Renal cortex interstitium (tissue), 15 donors: ENCODE results near the gene ACTL7A. TPM values are rescaled to one million over a fixed set of nuclear protein-coding genes. Genes with fewer than 3 reads are reported as not detected.
"Not testable (repeated sequence)": the region's sequence is repeated elsewhere in the genome, so short reads cannot be mapped to it uniquely, and the experiment has no call there.

Experiments used
- DNase-seq, 11 donors: peaks; one replicate each; pipeline ENCODE4 v3.0.0-alpha.2; 2013; ENCODE audit warnings: low read depth in 9 of 11, low spot score in 4 of 11; ENCODE audit errors: extremely low read depth in 1 of 11
- long read RNA-seq, 16 experiments: transcript quantifications; one replicate each; lab custom pipeline, GENCODE V29; 2026
- polyA plus RNA-seq, 3 donors: library from polyadenylated mRNA; unstranded; fragments of 120-200 nt; gene quantifications; one replicate each; pipeline ENCODE4 v1.2.1, GENCODE V29; 2013; ENCODE audit not compliant: insufficient read length in 3 of 3

Gene ACTL7A
- not detected for polyA plus RNA-seq
- long read RNA-seq, donor 1: 0 reads
- long read RNA-seq, donor 2: 0 reads
- long read RNA-seq, donor 3: 0 reads
- long read RNA-seq, donor 4: 0 reads
- long read RNA-seq, donor 5: 0 reads
- long read RNA-seq, donor 6: 0 reads
- long read RNA-seq, donor 7: 0 reads
- long read RNA-seq, donor 8: 0 reads
- long read RNA-seq, donor 9: 0 reads
- long read RNA-seq, donor 10, partial matches to known transcripts: 27 of 33 reads
- long read RNA-seq, donor 10, other reads (novel, unspliced or antisense): 6 of 33 reads
- long read RNA-seq, donor 11: 0 reads
- long read RNA-seq, donor 12: 0 reads
- long read RNA-seq, donor 13: 0 reads
- long read RNA-seq, donor 14: 0 reads
- long read RNA-seq, donor 15: 0 reads
- long read RNA-seq, donor 16: 0 reads

DNA sequence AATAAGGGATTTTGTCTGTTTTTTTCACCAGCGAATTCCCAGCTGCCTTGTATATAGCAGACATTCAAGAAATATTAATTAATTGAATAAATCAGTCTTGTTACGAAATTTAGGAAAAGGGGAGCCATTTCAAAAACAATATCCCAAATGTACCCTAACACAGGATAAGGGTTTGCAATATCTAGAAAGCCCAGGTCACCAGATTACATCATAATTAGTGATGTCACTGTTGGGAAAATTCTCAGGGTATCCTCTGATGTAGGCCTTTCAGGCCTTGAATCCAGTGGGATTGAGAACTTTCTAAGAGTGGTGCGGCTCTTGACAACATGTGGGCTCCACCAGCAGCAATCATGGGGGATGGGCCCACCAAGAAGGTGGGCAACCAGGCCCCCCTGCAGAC, at the start of gene ACTL7A:
Gene ACTL7A (plus strand): TSS at position 270 of the 400 bp plus-strand sequence. CDS start 57 bp downstream, at position 327.
- no peak for DNase-seq

GRCh38 chr9:108812396-108813025, 49.6 kb upstream of the ACTL7A start:
- peak in 2 of 11 donors; percentile 5 to 29 for DNase-seq

DNA sequence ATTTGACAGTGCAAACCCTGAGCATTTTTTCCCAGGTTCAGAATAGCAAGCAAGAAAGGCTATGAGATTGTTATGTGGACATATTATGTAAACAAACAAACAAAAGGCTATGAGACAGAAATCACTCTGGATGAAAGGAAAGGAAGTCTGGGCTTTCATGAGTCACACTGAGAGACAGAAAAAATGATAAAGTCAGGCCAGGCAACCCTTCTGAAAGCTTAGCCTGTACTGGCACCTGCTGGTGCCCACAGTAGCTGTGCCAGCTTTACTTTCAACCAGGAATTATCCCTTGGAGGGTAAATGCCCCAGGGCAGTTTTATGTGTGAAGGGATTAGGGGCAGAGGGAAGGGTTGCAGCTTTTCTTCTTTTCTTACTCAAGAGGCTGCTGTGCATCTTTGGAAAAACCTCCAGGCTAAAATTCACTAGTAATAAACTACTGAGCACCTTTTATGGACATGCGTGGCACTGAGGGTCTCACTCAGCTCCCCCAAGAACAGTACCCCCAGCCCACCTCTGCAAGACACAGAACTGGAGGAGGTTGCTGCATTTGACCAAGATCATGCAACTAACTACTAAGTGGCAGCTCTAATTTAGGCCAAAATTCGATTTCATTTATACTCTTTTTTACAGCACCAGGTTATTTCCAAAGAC, 48.0 kb upstream of the ACTL7A start:
- no peak for DNase-seq

GRCh38 chr9:108815156-108815555, 46.9 kb upstream of the ACTL7A start:
- no peak for DNase-seq

DNA sequence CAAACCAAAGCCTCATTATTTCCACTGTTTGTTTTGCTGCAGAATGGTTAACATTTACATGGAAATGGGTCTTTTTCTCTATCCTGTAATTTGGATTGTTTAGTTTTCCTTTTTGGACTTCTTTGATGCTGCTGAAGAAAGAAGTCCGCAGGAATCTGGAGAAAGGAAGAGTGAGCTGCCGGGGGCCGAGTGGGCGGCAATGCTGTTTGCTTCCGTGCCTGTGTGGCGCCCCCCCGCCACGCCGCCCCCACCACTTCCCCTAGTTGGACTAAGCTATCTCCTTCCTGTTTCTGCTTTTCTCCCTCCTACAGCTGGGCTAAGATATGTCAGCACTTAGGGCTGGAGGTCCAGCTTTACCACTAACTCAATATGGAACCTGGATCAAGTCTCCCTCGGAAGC, 46.0 kb upstream of the ACTL7A start:
- no peak for DNase-seq

DNA sequence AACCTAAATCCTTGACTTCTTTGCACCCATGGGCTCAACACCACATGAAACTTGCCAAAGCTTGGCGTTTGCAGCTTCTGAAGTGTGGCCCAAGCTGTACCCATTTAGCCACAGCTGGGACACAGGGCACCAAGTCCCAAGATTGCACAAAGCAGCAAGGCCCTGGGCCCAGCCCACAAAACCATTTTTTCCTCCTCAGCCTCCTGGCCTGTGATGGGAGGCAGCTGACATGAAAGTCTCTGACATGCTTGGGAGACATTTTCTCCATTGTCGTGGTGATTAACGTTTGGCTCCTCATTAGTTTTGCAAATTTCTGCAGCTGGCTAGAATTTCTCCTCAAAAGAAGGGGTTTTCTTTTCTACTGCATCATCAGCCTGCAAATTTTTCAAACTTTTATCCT, 38.2 kb upstream of the ACTL7A start:
- DNase-seq: no peak

GRCh38 chr9:108830272-108830671, 31.8 kb upstream of the ACTL7A start:
- no peak for DNase-seq

DNA sequence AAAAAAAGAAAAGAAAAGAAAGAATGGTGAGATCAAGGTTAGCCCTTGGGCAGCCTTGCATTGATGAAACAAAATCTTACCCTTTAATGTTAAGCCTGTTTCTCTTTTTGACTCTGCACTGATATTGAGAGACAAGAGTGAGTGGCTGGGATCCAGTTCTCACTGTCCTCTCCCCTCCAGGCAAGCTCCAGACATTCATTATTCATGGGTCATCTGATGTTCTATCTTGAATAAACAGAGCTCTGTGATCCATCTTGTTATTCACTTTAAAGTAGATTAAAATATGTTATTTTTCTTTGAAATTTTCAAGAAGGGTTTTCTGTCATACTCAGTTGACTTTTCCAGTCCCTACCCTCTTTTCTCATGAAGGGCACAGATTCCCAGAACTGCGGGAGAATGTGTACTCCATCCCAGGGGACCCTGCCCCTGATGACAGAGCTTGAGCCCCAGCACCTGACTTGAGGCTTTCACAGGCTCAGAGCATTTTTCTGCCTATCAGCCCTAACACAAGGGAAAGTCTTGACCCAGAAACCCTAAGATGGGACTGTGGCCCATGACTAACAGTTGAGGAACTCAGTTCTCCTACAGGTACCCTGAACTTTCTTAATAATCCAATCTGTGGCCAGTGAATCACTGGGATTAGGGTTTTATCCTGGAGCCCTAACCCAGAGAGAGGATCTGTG, 30.4 kb upstream of the ACTL7A start:
- no peak for DNase-seq

GRCh38 chr9:108832179-108832500, 29.9 kb upstream of the ACTL7A start:
- DNase-seq: no peak

- no peak for DNase-seq
Observed at GRCh38 chr9:108834959-108835665, 27.0 kb upstream of the ACTL7A start.

DNA sequence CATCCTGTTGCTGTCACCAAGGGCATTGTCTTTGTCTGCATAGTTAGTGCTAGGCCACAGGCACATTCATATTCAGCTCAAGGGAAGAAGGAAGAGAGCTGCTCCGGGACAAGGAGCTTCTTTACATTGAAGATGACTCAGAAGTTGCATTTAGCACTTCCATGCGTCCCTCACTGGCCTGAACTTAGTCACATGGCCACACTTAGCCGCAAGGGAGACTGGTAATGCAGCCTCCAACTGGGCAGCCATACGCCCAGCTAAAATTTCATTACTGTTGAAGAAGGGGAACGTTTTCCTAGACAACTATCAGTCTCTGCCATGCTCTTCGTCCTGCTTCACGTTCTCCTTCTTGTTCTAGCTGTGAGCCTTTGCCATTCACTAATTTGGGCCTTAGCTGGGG, 26.2 kb upstream of the ACTL7A start:
- DNase-seq: no peak

DNA sequence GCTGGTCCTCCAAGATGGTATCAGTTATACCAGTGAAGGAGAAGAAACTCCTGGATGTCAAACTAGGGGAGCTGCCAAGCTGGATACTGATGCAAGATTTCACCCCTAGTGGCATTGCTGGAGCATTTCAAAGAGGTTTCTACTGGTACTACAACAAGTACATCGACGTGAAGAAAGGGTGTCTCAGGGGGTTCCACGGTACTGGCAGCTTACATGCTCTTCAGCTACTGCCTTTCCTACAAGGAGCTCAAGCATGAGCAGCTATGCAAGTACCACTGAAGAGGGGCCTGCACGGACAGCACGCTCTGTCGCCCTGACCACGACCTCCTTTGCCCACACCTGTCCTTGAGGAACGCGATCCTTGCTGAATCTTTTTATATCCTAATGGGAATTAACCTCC, 25.7 kb upstream of the ACTL7A start:
- no peak for DNase-seq

DNA sequence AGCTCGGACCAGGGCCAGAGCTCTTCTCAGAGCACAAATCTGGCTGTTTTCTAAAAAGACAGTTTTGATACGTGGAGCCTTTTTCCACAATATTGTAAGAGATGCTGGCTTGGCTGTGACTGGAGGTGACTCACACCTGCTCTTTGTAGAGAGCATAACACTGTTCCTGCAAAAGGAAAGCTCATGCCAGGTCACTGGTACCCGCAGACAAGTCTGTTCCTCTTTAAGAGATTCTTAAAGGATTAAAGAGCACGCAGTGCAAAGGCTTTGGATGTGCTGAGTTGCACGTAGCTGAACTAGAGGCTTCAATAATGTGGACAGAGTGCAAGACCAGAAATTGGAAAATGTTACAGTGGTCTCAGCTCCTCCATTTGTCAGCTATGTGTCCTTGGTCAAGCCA, 25.3 kb upstream of the ACTL7A start:
- DNase-seq: no peak

DNA sequence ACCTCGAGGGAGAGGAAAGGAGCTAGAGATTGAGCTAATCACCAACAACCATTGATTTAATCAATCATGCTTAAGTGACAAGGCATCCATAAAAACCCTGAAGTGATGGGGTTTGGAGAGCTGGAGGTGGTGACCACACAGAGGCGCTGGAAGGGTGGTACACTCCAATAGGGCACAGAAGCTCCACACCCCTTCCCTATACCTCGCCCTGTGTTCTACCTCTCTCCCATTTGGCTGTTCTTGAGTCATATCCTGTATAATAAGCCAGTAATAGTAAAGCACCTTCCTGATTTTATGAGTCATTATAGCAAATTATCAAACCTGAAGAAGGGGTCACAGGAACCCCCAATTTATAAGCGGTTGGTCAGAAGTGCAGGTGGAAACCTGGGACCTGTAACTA, 24.5 kb upstream of the ACTL7A start:
- no peak for DNase-seq

GRCh38 chr9:108838017-108838416, 24.0 kb upstream of the ACTL7A start:
- no peak for DNase-seq

DNA sequence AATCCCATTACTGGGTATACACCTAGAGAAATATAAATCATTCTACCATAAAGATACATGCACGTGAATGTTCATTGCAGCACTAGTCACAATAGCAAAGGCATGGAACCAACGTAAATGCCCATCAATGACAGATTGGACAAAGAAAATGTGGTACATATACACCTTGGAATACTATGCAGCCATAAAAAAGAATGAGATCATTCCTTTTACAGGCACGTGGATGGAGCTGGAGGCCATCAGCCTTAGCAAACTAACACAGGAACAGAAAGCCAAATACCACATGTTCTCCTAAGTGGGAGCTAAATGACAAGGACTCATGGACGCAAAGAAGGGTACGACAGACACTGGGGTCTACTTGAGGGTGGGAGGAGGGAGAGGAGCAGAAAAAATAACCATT, 22.5 kb upstream of the ACTL7A start:
- not testable (repeated sequence) for DNase-seq

DNA sequence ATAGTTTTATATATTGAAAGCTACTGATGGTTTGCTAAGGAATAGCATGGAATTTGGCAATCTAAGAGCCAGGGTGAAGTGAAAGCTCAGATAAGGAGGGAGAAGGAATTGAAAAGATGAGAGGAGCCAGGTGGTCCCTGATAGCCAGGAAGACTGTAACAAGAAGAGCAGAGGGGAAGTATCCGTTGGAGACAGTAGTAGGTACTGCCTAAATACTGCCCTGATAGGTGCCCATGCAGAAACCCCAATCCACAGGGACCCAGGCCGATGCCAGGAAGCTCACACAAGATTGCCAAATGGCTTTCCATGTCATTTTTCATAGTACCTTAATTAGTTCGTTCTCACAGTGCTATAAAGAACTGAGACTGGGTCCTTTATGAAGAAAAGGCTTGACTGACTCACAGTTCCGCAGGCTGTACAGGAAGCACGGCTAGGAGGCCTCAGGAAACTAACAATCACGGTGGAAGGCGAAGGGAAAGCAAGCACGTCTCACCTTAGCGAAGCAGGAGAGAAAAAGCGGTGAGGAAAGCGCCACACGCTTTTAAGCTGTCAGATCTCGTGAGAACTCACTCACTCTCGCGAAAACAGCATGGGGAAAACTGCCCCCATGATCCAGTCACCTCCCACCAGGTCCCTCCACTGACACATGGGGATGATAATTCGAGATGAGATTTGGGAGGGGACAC, 19.3 kb upstream of the ACTL7A start:
- DNase-seq: no peak

GRCh38 chr9:108844391-108844790, 17.7 kb upstream of the ACTL7A start:
- no peak for DNase-seq

- DNase-seq: no peak
Observed at GRCh38 chr9:108844856-108845255, 17.2 kb upstream of the ACTL7A start.
